AG04450 (cell line): ENCODE results near the gene EBP. TPM values are rescaled to one million over a fixed set of nuclear protein-coding genes. Genes with fewer than 3 reads are reported as not detected.

ENCODE experiments used
- CTCF ChIA-PET: fragments of 300-600, 350-600 bp; formaldehyde crosslinking; extraction: SDS; loops from one replicate; lab custom pipeline; 2022; ENCODE audit warnings: antibody characterized with exemption, inconsistent platforms; lab: Charles Lee
- POLR2A ChIA-PET: fragments of 350-600 bp; formaldehyde crosslinking; extraction: SDS; loops from one replicate; lab custom pipeline; 2021; ENCODE audit warnings: antibody characterized with exemption, inconsistent platforms; lab: Yijun Ruan, JAX
- DNase-seq: peaks from one replicate; pipeline ENCODE4 v3.0.0-alpha.2; 2011; ENCODE audit warnings: low read depth, low spot score
- H3K27ac ChIP-seq: one replicate; pipeline ENCODE4 v1.5.1; 2012; ENCODE audit warnings: low read depth, low read length, control low read depth
- H3K27me3 ChIP-seq: one replicate; pipeline ENCODE4 v1.6.0; 2012; ENCODE audit warnings: low read length; ENCODE audit not compliant: control insufficient read depth, insufficient read depth
- H3K4me3 ChIP-seq: 2 replicates; pipeline ENCODE4 v1.5.1; 2011; ENCODE audit warnings: mild to moderate bottlenecking, low read depth, low read length, control low read depth
- H3K9me3 ChIP-seq: 2 replicates; pipeline ENCODE4 v1.5.1; 2012; ENCODE audit warnings: low read length; ENCODE audit not compliant: control insufficient read depth, insufficient read depth
- polyA plus RNA-seq: library from polyadenylated mRNA; depleted of rRNA; stranded (reverse); fragments of >200 nt; gene quantifications from 2 replicates; pipeline ENCODE4 v1.2.3, GENCODE V29; 2011
- TF ChIP-seq, protein P1 (sequence below): IDR thresholded peaks from 2 replicates; pipeline ENCODE4 v1.5.1; 2011; ENCODE audit warnings: low read depth, low read length, control low read depth, inconsistent platforms

EBP gene
- polyA plus RNA-seq, 1 experiment = 19.8 TPM

DNA sequence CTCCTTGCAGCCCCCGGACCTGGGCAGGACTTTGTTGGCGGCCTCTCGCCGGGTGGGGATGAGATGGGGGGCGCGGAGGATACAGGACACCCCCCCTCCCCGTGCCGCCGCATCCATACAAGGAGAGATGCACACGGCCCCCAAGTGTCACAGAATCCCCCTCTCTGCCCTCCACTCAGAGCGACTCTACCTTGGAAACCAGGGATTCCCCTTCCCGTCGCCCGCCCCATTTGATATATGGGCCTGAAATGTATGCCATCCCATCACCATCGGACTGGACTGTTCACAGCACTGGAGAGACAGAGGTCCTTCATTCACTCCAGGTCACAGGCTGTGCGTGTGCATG, 12.4 kb upstream of the EBP start:
- Histone ChIP-seq H3K4me3 (peak overlapping the region; percentile 76), H3K27me3 (no peaks in the 10 kb centered on the region), H3K27ac (no peak overlapping the region), H3K9me3 (no peaks in the 10 kb centered on the region)
- ChIA-PET POLR2A (no interaction called here), CTCF (no interaction called here)
- no peak for DNase-seq
- TF ChIP-seq, protein P1, sequence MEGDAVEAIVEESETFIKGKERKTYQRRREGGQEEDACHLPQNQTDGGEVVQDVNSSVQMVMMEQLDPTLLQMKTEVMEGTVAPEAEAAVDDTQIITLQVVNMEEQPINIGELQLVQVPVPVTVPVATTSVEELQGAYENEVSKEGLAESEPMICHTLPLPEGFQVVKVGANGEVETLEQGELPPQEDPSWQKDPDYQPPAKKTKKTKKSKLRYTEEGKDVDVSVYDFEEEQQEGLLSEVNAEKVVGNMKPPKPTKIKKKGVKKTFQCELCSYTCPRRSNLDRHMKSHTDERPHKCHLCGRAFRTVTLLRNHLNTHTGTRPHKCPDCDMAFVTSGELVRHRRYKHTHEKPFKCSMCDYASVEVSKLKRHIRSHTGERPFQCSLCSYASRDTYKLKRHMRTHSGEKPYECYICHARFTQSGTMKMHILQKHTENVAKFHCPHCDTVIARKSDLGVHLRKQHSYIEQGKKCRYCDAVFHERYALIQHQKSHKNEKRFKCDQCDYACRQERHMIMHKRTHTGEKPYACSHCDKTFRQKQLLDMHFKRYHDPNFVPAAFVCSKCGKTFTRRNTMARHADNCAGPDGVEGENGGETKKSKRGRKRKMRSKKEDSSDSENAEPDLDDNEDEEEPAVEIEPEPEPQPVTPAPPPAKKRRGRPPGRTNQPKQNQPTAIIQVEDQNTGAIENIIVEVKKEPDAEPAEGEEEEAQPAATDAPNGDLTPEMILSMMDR = no peak

DNA sequence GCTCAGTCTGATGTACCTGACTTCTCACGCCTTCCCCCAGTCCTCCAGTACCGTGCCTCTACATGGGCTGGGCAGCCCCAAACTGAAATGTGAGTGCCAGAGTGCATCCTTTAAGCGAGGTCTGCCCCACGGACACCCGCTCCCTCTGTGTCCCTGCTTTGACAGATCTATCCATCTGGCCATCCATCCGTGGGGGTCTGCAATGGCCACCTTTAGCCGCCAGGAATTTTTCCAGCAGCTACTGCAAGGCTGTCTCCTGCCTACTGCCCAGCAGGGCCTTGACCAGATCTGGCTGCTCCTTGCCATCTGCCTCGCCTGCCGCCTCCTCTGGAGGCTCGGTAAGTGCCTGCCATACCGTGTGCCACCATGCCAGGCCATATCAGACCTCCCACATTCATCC, 12.0 kb upstream of the EBP start:
- Histone ChIP-seq H3K4me3 (peak overlapping the region; percentile 76), H3K9me3 (no peaks in the 10 kb centered on the region), H3K27ac (no peak overlapping the region), H3K27me3 (no peaks in the 10 kb centered on the region)
- POLR2A ChIA-PET = no interaction called here
- TF ChIP-seq, protein P1 = no peak
- DNase-seq = no peak
- CTCF ChIA-PET = no interaction called here

DNA sequence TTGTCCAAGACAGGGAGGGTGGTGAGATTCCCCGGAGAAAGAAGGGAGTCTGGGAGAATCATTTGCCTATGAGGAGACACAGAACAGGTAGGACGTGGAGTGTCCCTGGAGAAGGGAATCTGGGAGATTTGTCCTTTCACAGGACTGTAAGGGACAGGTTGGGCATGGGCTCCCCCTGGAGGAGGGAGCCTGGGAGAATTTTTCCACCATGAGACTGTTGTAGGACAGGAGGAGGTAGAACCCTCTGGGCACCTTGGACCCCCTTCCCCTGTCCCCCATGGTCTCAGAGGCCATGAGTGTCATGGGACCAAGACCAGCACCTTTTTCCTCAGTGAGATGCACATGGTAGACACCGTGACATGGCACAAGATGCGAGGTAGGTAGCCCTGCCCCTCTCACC, 10.0 kb upstream of the EBP start:
- TF ChIP-seq, protein P1 = peak; percentile 51
- no peaks in the 10 kb centered on the region for H3K9me3 ChIP-seq
- no peaks in the 10 kb centered on the region for H3K27me3 ChIP-seq
- no peak for DNase-seq
- ChIA-PET POLR2A (no interaction called here), CTCF (no interaction called here)
- no peak overlapping the region for H3K27ac ChIP-seq
- no peak overlapping the region for H3K4me3 ChIP-seq

DNA sequence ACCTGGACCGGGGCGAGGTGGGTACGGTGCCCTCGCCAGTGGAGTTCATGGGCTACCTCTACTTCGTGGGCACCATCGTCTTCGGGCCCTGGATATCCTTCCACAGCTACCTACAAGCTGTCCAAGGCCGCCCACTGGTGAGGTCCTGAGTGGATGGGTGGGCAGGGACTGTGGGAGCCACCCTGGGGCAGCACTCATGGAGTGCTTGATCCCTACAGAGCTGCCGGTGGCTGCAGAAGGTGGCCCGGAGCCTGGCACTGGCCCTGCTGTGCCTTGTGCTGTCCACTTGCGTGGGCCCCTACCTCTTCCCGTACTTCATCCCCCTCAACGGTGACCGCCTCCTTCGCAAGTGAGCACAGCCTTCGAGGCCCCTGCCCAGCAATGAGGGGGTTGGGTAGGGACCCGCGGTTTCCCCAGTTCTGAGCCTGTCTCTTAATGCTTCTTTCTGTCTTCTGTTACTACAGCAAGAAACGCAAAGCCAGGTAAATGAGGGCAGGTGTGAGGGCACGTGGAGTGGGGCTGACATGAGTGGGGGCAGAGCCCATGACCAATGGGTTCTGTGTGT, 9.2 kb upstream of the EBP start:
- no peak for DNase-seq
- ChIA-PET POLR2A (no interaction called here), CTCF (no interaction called here)
- H3K27me3 ChIP-seq = no peaks in the 10 kb centered on the region
- no peak overlapping the region for H3K4me3 ChIP-seq
- TF ChIP-seq, protein P1 = no peak
- no peak overlapping the region for H3K27ac ChIP-seq
- no peaks in the 10 kb centered on the region for H3K9me3 ChIP-seq

DNA sequence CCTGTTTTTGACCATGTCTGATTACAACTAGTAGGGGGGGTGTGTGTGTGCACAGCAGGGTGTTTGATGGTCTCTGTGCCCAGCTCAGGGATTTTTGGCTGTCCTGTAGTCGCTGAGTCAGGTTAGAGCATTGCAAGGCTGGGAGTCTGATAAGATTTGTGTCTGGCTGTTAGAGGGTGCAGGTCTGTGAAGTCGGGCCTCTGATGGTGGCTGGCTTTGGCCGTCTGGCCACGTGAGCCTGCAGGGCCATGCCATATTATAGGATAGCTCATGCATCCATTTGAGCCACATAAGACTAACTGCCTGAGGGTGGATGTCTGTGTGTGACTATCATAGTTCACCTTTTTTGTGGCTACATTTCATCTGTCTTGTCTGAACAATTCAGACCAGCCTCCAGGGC, 7.9 kb upstream of the EBP start:
- Histone ChIP-seq H3K27me3 (no peaks in the 10 kb centered on the region), H3K27ac (no peak overlapping the region)

More for the DNA sequence above, 7.9 kb upstream of the EBP start:
- Histone ChIP-seq H3K9me3 (no peaks in the 10 kb centered on the region), H3K4me3 (no peak overlapping the region)
- TF ChIP-seq, protein P1 = no peak
- POLR2A ChIA-PET = no interaction called here
- CTCF ChIA-PET = no interaction called here
- no peak for DNase-seq
